NCI-H2196 treated with DMSO at 0.1 percent for 48 hours (cell line): ENCODE results near the gene TMEM132C.

ENCODE experiments used
- DNase-seq: peaks from one replicate; lab custom pipeline; 2025; ENCODE audit not compliant: unreplicated experiment; lab: John Stamatoyannopoulos, UW

TMEM132C gene

GRCh38 chr12:128286970-128287369, 20.0 kb downstream of the TMEM132C start:
- no peak for DNase-seq

GRCh38 chr12:128288357-128288756, 21.4 kb downstream of the TMEM132C start:
- no peak for DNase-seq

GRCh38 chr12:128288896-128289295, 21.9 kb downstream of the TMEM132C start:
- no peak for DNase-seq

GRCh38 chr12:128290938-128291337, 24.0 kb downstream of the TMEM132C start:
- DNase-seq = no peak

GRCh38 chr12:128298091-128298748, 31.2 kb downstream of the TMEM132C start:
- DNase-seq = no peak

- DNase-seq = no peak
Measured at GRCh38 chr12:128305336-128305892, 38.4 kb downstream of the TMEM132C start.

- no peak for DNase-seq
Measured at GRCh38 chr12:128307791-128308190, 40.8 kb downstream of the TMEM132C start.

- no peak for DNase-seq
Measured at GRCh38 chr12:128312661-128313060, 45.7 kb downstream of the TMEM132C start.

GRCh38 chr12:128313931-128314330, 47.0 kb downstream of the TMEM132C start:
- no peak for DNase-seq

GRCh38 chr12:128314611-128315010, 47.6 kb downstream of the TMEM132C start:
- DNase-seq = no peak

- DNase-seq = no peak
Measured at GRCh38 chr12:128316078-128316477, 49.1 kb downstream of the TMEM132C start.

GRCh38 chr12:128316973-128317526, 50.1 kb downstream of the TMEM132C start:
- DNase-seq = no peak

GRCh38 chr12:128318341-128318740, 51.4 kb downstream of the TMEM132C start:
- DNase-seq = no peak

- no peak for DNase-seq
Measured at GRCh38 chr12:128318946-128319345, 52.0 kb downstream of the TMEM132C start.

GRCh38 chr12:128322341-128322740, 55.4 kb downstream of the TMEM132C start:
- no peak for DNase-seq

GRCh38 chr12:128323145-128323920, 56.4 kb downstream of the TMEM132C start:
- no peak for DNase-seq

GRCh38 chr12:128325646-128326045, 58.7 kb downstream of the TMEM132C start:
- DNase-seq = no peak

- DNase-seq = no peak
Measured at GRCh38 chr12:128326406-128326805, 59.4 kb downstream of the TMEM132C start.

- DNase-seq = no peak
Measured at GRCh38 chr12:128328961-128329360, 62.0 kb downstream of the TMEM132C start.

- DNase-seq = no peak
Measured at GRCh38 chr12:128336204-128337070, 69.5 kb downstream of the TMEM132C start.

GRCh38 chr12:128337071-128337345, 70.0 kb downstream of the TMEM132C start:
- no peak for DNase-seq
